ENCODE measurements around the gene CTNNBIP1. TPM values are rescaled to one million over a fixed set of nuclear protein-coding genes. Genes with fewer than 3 reads are reported as not detected.

Gene CTNNBIP1
- total and polyA plus RNA-seq, 9 of the 15 experiments (the other 6 are each of a cell fraction or from before 2014, with no cell fraction given): 0.65 to 29.2 (median 14.7) TPM

DNA sequence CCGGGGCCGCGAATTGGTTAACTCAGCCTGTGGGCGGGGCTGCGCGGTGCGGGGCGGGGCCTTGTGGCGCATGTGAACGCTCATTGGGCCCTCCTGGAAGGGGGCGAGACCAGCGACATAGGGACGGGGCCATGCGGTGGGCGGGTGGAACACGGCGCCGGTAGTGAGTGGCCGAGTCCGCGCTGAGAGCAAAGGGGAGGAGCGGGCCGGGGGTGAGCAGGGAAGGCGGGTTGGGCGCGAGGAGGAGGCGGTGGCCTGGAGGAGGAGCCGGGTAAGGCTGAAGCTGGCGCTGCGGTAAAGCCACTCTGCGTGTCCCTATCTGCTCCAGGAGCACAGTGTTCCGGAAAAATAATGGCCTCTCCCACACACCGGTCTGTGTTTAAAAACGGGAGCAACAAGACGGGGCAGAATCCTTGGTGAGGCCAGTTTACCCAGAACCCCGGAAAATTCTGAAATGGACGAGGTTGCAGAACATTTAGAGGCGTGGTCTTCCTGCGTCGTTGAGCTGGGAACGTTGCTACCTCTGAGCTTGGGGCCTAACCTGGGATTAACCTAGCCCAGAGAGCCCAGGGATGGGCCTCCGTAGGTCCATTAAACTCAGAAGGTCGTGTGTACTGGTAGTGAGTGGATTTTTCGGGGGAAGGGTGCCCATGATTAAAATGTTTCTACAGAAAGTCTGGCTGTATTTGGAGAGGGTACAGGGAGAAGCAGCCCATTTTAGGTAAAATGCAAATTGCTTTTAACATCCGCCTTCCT lies 532 bp upstream of the CTNNBIP1 start (continued):
- TF ChIP-seq PHF8 (IDR thresholded peaks at IDR 0.05; ENCODE audit: borderline replicate concordance, low read length) (peak; percentile 74), ZNF184 (CRISPR knock-in tag; IDR thresholded peaks at IDR 0.05) (no peak), ZNF324 (CRISPR knock-in tag; IDR thresholded peaks at IDR 0.05) (no peak), ZBTB17 (CRISPR knock-in tag; IDR thresholded peaks at IDR 0.05) (no peak)
- TF ChIP-seq, protein P1, sequence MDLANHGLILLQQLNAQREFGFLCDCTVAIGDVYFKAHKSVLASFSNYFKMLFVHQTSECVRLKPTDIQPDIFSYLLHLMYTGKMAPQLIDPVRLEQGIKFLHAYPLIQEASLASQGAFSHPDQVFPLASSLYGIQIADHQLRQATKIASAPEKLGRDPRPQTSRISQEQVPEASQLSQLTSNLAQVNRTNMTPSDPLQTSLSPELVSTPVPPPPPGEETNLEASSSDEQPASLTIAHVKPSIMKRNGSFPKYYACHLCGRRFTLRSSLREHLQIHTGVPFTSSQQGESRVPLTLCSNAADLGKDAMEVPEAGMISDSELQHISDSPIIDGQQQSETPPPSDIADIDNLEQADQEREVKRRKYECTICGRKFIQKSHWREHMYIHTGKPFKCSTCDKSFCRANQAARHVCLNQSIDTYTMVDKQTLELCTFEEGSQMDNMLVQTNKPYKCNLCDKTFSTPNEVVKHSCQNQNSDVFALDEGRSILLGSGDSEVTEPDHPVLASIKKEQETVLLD (IDR thresholded peaks at IDR 0.05): peak; percentile 29; the same call in 1 of the 2 replicates

DNA sequence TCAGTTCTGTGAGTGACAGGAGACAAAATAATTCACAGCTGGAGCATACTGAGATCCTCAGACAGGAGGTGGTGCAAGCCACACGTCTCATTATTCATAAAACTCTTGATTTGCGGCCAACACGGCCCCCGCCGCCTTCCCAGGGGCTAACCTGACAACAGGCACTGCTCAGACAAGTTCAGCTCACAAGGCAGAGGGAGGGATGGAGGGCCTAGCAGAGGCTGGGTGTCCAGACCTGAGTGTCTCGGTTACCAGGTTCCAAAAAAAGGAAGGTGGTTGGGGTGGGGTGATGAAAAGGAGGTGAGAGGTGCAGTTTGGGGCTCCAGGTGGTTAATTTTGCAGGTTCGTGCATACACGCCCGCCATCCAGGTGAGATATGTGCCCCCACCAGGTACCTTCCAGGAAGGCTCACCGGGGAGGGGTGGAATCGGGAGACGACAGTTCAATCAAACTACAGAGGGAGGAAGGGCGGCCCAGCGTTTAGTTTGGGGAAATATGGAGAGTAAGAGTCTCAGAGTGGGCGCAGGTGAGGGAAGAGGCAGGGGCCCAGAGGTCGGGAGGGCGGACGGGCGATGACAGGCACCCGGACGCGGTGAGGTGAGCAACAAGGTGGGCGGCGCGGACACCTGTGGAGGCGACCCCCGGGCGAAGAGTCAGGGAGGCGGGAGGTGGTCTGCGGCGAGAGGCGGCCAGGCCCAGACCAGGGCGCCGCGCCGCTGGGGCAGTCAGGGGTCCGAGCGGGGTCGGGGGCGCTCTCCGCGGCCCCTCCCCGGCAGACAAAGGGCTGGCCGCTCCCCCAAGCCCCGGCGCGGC lies 629 bp downstream of the CTNNBIP1 start:
- ChIA-PET POLR2A (interaction anchor here (0.7 to 1.8 kb wide), 4 partner anchors 8 to 23 kb away, joined by 3 to 5 read pairs (median 4); no protein-coding TSS in a partner anchor), CTCF (ENCODE audit: low intra/inter-chr PET ratio) (no interaction called here)
- BruUV-seq (replicated peaks): no TSS peak
- Histone ChIP-seq H3K4me3 (peak overlapping the region; percentile 78), H3K9me3 (replicated peaks; ENCODE audit: control insufficient read depth, insufficient read depth, low read depth, low read length) (no peaks in the 10 kb centered on the region), H3K9ac (ENCODE audit: insufficient read depth in 1 of 2, low read depth in 2 of 2, low read length in 2 of 2) (peak overlapping the region; percentile 68 to 92), H3K36me3 (ENCODE audit: control insufficient read depth, insufficient read depth, low read length) (no peaks in the 10 kb centered on the region), H4K20me1 (replicated peaks; ENCODE audit: control insufficient read depth, insufficient read depth, low read length) (no peaks in the 10 kb centered on the region; the same call in 1 of the 2 replicates), H3K4me1 (replicated peaks in 1 of 2; ENCODE audit: control insufficient read depth in 2 of 2, insufficient read depth in 2 of 2, low read length in 2 of 2) (peaks cover 27 to 37% of the 10 kb centered on the region in 2 experiments), H3K27ac (ENCODE audit: extremely low read depth, low read depth, low read length) (peak overlapping the region; percentile 75), H3K4me2 (ENCODE audit: insufficient read depth, low read length) (peak overlapping the region; percentile 85), H3K9me1 (ENCODE audit: control insufficient read depth, insufficient read depth, low read length) (peaks cover 2% of the 10 kb centered on the region), H3K27me3 (ENCODE audit: control insufficient read depth in 2 of 2, insufficient read depth in 2 of 2, low read length in 2 of 2) (no peaks in the 10 kb centered on the region), H2AFZ (ENCODE audit: low read depth, low read length) (peak overlapping the region; percentile 58), H3K79me2 (ENCODE audit: control insufficient read depth, insufficient read depth, low read length) (peaks cover 12% of the 10 kb centered on the region)
- DNase-seq (ENCODE audit: extremely low read depth in 1 of 4, low spot score in 3 of 4) (peak; percentile 26 to 68 (median 38)), FAIRE-seq (peak; percentile 49), ATAC-seq (no peak)
- WGBS (ENCODE audit: insufficient coverage, low coverage, missing lambda C conversion rate): 2% methylated on average over 38 of the region's 47 CpGs
- in situ Hi-C loops (cut with MboI): no loop called here
- intact Hi-C loops (cut with micrococcal nuclease): loop anchor here (2.0 kb wide), 2 partner anchors 33 to 35 kb away; partner anchors contain the start of genes LZIC and NMNAT1
- TF ChIP-seq PHF8 (IDR thresholded peaks at IDR 0.05; ENCODE audit: borderline replicate concordance, low read length): peak; percentile 45; the same call in 1 of the 2 replicates
- no peak for TF ChIP-seq ZNF583 (CRISPR knock-in tag; IDR thresholded peaks at IDR 0.05)
- no peak for TF ChIP-seq SMAD1 (IDR thresholded peaks at IDR 0.05; ENCODE audit: low read depth, low read length, partially characterized antibody)
- TF ChIP-seq ZEB2 (IDR thresholded peaks at IDR 0.05): peak; percentile 84
- TF ChIP-seq, protein P2, sequence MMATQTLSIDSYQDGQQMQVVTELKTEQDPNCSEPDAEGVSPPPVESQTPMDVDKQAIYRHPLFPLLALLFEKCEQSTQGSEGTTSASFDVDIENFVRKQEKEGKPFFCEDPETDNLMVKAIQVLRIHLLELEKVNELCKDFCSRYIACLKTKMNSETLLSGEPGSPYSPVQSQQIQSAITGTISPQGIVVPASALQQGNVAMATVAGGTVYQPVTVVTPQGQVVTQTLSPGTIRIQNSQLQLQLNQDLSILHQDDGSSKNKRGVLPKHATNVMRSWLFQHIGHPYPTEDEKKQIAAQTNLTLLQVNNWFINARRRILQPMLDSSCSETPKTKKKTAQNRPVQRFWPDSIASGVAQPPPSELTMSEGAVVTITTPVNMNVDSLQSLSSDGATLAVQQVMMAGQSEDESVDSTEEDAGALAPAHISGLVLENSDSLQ (IDR thresholded peaks at IDR 0.05): peak; percentile 92
- no peak for TF ChIP-seq HDAC3 (IDR thresholded peaks at IDR 0.05; ENCODE audit: borderline replicate concordance, partially characterized antibody)
